GM21529 (cell line): Measurements from ENCODE around the gene MAPK8.

Experiments
- ATAC-seq: cut with Tn5 transposase; IDR thresholded peaks from one replicate; pipeline ENCODE4 v1.9.1; 2021; ENCODE audit not compliant: unreplicated experiment

MAPK8 gene

DNA sequence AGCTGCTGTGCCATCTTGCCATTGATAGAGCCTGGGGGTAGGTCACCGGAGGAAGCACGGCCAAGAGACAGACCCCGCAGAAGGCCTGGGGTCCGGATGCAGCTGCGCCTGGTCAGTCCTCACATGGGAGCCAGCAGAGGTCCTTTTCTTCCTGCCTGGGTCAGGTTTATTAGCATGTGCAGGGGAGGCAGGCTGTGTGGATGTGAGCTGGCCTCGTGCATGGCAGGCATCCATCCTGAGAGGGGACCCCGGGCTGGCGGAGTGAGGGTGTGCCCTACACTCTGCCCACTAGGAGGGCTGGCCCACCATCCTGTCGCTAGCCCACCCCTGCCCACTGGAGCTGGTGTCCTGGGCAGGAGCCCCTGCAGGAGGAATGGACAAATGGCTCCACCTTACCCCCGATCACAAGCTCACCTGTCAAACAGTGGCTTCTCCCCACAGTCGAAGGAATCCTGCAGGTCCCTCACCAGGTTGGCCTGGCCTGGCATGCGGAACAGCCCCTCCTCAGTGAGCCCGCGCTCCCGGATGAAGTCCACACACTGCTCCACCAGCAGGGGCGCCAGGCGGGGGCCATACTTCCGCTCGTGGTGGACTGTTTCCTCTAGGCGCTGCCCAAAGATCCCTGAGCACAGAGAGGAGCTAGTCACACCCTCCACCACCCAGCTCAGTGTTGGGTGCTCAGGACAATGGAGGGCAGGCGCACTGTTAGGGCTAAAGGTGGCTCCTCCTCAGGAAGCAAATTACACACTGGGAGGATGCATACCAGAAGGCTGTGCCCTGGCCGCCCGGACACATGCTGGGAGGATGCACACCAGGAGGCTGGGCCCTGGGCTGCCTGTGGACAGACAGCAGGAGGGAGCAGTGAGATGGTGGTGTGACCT is 153.0 kb downstream of the MAPK8 start:
- no peak for ATAC-seq

- no peak for ATAC-seq
Measured at GRCh38 chr10:48460182-48460581, 153.7 kb downstream of the MAPK8 start.

- ATAC-seq: no peak
Measured at GRCh38 chr10:48461623-48462481, 155.4 kb downstream of the MAPK8 start.

DNA sequence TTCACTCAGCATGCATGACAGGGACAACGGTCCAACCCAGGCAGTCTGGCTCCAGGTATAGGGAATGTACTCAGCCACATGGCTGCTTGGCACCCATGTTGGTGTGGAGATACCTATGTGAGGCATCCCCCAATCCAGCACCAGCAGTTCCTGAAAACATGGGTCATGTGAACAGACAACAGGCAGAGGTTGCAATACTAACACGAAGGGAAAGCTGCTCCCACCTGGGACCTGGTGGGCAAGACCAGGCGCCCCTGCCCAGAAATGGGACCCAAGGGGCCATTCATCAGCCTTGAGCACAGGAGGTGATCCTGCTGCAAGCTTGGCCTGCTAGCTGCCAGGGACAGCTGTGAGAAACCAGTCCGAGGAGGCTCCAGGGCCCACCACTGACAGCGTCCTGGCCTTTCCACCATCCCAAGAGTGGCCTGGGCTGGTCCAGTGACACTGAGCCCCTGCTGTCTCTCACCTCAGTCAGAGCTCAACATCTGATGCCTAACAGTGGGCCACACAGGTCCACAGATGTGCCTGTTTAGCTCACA is 156.1 kb downstream of the MAPK8 start:
- no peak for ATAC-seq

- ATAC-seq: no peak
Measured at GRCh38 chr10:48463318-48464003, 157.0 kb downstream of the MAPK8 start.

GRCh38 chr10:48464121-48464870 is 157.8 kb downstream of the MAPK8 start:
- no peak for ATAC-seq

DNA sequence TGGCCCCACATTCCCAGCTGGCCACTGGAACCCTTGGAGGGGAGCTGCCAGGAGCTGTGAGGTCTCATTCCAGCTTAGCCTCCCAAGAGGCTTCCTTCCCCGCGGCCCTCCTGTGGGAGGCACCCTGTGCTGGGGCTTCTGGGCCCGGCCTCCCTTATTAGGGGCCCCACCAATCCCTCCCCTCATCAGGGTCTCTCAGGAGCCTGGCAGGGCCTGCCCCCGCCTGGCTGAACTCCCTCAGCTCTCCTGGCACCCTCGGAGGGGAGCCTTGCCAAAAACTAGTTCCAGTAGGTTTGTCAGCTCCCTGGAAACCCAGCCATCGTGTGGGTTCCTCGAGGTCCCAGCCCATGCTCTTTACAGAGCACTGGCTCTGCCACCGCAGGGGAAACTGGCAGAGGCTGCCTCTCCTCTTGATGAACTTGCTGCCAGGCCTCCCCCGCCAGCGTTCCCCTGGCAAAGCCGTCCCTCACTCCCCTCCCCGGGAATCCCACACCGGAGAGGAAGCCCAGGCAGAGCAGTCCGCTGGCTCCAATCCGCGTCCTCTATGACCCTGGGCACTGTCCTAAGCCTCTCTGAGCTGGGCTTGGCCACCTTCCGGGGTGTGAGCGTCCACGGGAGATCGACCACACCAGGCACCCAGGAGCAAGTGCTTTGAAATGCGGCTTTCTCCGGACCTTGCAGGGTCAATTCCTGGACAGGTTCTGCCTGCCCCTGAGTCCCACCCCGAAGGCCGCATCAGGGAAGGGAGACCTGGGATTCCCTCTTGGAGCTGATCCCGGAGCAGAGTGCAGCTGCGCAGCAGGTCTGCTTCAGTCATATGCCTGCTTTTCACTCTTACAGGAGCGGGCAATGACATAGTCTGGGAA is 158.6 kb downstream of the MAPK8 start:
- ATAC-seq: no peak

- ATAC-seq: no peak
Measured at GRCh38 chr10:48465860-48466521, 159.5 kb downstream of the MAPK8 start.

DNA sequence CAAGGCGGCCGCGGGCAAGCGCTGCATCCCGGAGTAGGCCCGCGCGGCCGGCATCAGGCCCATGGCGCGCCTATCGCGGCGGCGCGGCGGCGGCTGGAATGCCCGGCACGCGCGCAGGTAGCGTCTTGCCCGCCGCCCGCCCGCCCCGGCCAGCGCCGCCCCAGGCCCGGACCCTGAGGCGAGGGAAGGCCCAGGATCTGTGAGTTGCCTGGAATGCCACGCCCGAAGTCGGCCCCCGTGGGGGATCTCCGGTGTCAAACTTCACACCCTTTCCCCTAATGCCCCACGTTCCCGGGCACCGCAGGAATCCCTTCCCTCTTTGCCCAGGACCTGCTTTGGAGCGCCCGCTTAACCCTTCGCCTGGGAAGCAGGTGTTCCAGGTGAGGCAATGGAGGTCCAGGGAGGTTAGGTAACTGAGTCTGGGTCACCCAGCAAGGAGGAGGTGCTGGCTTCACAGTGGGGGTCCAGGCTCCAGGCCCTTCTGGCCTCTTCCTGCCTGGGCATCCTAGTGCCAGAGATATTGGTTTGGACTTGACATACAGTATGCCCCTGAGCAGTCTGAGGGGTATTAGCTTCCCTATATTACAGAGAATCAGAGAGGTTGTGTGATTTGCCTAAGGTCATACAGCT is 160.2 kb downstream of the MAPK8 start:
- no peak for ATAC-seq

- ATAC-seq: no peak
Measured at GRCh38 chr10:48467669-48468068, 161.2 kb downstream of the MAPK8 start.

- ATAC-seq: no peak
Measured at GRCh38 chr10:48468130-48468790, 161.8 kb downstream of the MAPK8 start.

DNA sequence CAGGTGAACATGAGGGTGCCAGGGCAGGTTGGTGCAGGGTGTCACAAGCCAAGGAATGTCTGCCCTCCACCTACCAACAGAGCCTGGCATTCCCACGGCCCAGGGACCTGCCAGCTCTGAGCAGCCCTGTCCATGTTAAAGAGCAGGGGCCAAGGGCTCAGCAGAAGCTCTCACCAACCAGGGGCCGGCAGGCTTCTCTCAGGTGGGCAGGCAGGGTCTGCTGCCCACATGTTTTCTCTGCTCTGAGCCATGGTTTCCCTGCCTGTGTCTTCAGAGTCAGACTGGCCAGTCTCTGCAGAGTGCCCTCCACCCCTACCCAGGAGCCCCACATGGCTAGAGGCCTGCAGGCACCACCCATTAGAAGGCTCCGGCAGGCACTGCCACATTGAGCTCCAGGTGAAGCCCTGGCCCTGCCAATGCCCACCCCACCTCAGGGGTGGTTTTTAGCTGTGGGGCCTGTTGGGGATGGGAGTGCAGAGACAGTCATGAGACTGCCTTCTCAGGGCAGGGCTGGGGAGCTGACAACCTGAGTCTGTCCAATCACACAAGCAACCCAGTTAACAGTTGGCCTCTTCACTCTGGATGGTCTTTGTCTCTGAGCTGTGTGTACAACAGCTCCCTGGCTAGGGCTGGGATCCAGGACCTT is 162.5 kb downstream of the MAPK8 start:
- no peak for ATAC-seq

DNA sequence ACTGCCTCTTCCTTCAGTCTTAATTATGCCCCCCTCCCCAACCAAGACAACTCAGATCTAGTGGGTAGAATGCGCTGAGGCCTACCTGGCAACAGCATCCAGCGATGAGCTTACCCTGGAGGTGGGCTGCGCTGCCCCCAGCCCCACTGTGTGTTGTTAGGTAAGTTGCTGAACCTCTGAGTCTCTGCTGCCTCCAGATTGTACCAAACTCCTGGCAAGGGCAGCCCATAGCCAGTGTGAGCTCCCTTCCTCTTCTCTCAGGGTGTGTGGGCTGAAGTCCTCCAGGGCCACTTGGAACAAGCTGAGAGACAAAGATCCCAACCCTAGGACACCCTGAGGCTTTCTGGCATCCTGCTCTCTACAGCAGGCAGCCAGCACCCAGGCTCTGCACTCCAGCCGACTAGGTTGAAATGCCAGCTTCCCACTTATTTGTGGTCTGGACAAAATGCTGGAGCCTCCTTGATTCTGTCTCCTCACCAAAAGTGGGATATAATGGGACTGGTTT is 163.1 kb downstream of the MAPK8 start:
- ATAC-seq: no peak

GRCh38 chr10:48470115-48470892 is 163.8 kb downstream of the MAPK8 start:
- ATAC-seq: no peak

DNA sequence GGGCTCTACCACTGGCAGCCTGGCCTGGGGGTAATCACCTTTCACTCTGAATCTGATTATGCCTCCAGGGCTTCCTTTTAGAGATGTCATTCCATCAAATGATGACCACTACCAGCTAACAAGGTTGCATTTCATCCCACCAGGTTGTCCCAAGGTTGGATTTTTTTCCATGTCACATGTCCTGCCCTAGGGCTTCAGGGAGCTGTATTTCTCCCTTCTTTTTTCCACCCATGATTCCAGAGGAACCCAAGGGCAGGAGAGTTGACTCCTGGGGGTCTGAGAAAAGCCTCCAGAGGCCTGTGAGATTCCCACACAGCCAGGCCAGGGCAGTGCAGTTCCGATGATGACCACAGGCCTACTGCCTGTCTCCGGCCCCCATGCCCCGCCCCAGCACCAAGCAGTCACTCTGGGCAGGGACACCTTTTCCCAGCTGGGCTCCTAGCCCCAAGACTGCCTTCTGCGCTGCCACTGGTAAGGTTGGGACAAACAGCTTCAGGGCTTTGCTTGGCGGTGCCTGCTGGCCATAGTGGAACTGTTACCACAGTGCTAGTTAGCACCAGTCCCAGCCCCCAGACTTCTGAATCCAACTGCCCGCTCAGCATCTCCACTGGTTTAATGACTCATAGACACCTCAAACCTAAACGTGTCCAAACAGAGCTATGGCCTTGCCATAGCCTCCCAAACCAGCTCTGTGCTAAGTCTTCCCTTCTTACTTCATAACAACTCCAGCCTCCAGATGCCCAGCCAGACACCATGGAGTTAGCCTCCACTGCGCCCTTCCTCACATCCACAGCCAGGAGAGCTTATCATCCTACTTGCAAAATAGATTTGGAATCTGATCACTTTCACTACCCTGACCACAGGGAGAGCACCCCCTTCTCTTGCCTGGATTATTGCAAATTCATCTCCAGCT is 164.7 kb downstream of the MAPK8 start:
- ATAC-seq: no peak
